HG03039 (cell line): ENCODE data around the gene NPSR1.
"Not testable (repeated sequence)": the region's sequence is repeated elsewhere in the genome, so short reads cannot be mapped to it uniquely, and the experiment has no call there.

Experiments used
- ATAC-seq: cut with Tn5 transposase; IDR thresholded peaks from one replicate; pipeline ENCODE4 v1.9.1; 2021; ENCODE audit warnings: mild to moderate bottlenecking, moderate library complexity; ENCODE audit not compliant: unreplicated experiment

The NPSR1 gene

GRCh38 chr7:34831436-34831835 lies 173.4 kb downstream of the NPSR1 start:
- ATAC-seq: no peak

- ATAC-seq: no peak
Observed at GRCh38 chr7:34832020-34832419, 174.0 kb downstream of the NPSR1 start.

GRCh38 chr7:34835901-34836600 lies 178.0 kb downstream of the NPSR1 start:
- no peak for ATAC-seq

GRCh38 chr7:34837316-34837715 lies 179.3 kb downstream of the NPSR1 start:
- no peak for ATAC-seq

GRCh38 chr7:34837801-34838201 lies 179.8 kb downstream of the NPSR1 start:
- no peak for ATAC-seq

- no peak for ATAC-seq
Observed at GRCh38 chr7:34838329-34838728, 180.3 kb downstream of the NPSR1 start.

- no peak for ATAC-seq
Observed at GRCh38 chr7:34839645-34840044, 181.6 kb downstream of the NPSR1 start.

GRCh38 chr7:34840176-34840785 lies 182.3 kb downstream of the NPSR1 start:
- ATAC-seq: no peak

GRCh38 chr7:34841326-34841725 lies 183.3 kb downstream of the NPSR1 start:
- ATAC-seq: no peak

- no peak for ATAC-seq
Observed at GRCh38 chr7:34842782-34843181, 184.8 kb downstream of the NPSR1 start.

GRCh38 chr7:34844406-34844805 lies 186.4 kb downstream of the NPSR1 start:
- ATAC-seq: no peak

- ATAC-seq: no peak
Observed at GRCh38 chr7:34844936-34845665, 187.1 kb downstream of the NPSR1 start.

GRCh38 chr7:34845666-34846361 lies 187.8 kb downstream of the NPSR1 start:
- ATAC-seq: no peak

GRCh38 chr7:34846976-34847375 lies 189.0 kb downstream of the NPSR1 start:
- no peak for ATAC-seq

GRCh38 chr7:34848670-34849069 lies 190.7 kb downstream of the NPSR1 start:
- ATAC-seq: no peak

- no peak for ATAC-seq
Observed at GRCh38 chr7:34849163-34849960, 191.3 kb downstream of the NPSR1 start.

GRCh38 chr7:34849986-34850385 lies 192.0 kb downstream of the NPSR1 start:
- no peak for ATAC-seq

- ATAC-seq: no peak
Observed at GRCh38 chr7:34850681-34851080, 192.7 kb downstream of the NPSR1 start.

GRCh38 chr7:34851431-34851830 lies 193.4 kb downstream of the NPSR1 start:
- no peak for ATAC-seq

- not testable (repeated sequence) for ATAC-seq
Observed at GRCh38 chr7:34858444-34858843, 200.4 kb downstream of the NPSR1 start.

GRCh38 chr7:34859281-34859680 lies 201.3 kb downstream of the NPSR1 start:
- not testable (repeated sequence) for ATAC-seq
